PC-9 (cell line): Measurements from ENCODE around the gene PAGE3. TPM values are rescaled to one million over a fixed set of nuclear protein-coding genes. Genes with fewer than 3 reads are reported as not detected.

Experiments used
- BruUV-seq: library from RNA; stranded (reverse); fragments of 400-500 nt; replicated peaks from 2 replicates; lab custom pipeline; 2021; lab: Mats Ljungman, UMichigan
- CTCF ChIA-PET: fragments of 300-600 bp; sonication (Branson Sonifier 250); formaldehyde crosslinking; loops from one replicate; lab custom pipeline; 2022; ENCODE audit warnings: antibody characterized with exemption; lab: Charles Lee
- POLR2A ChIA-PET: fragments of 300-600 bp; sonication (Branson Sonifier 250); formaldehyde crosslinking; loops from one replicate; lab custom pipeline; 2022; ENCODE audit warnings: antibody characterized with exemption; ENCODE audit not compliant: unreplicated experiment; lab: Charles Lee
- DNase-seq, 2 experiments: peaks; one replicate each; pipeline versions ENCODE4 v3.0.0 to v3.0.0-alpha.2; 2015 to 2022; ENCODE audit warnings: mixed read lengths in 1 of 2
- H2AFZ ChIP-seq: fragments of 200-600 bp; sonication (generic); 2 replicates; pipeline ENCODE4 v1.8.1; 2017; ENCODE audit warnings: antibody characterized with exemption
- H3F3A ChIP-seq: fragments of 200-600 bp; sonication (generic); 2 replicates; pipeline ENCODE4 v1.8.1; 2017; ENCODE audit warnings: antibody characterized with exemption, mild to moderate bottlenecking, low read depth; ENCODE audit not compliant: insufficient read depth
- H3K27ac ChIP-seq: fragments of 200-600 bp; sonication (generic); 2 replicates; pipeline ENCODE4 v1.6.1; 2016; ENCODE audit warnings: mixed run types
- H3K27me3 ChIP-seq: fragments of 200-600 bp; sonication (generic); 2 replicates; pipeline ENCODE4 v1.6.1; 2016; ENCODE audit warnings: low read depth, mixed run types; ENCODE audit not compliant: insufficient read depth
- H3K36me3 ChIP-seq: fragments of 200-600 bp; sonication (generic); 2 replicates; pipeline ENCODE4 v1.6.1; 2016; ENCODE audit warnings: low read depth, mixed run types
- H3K4me1 ChIP-seq: fragments of 200-600 bp; sonication (generic); replicated peaks from 2 replicates; pipeline ENCODE4 v1.6.1; 2016; ENCODE audit warnings: mixed run types; ENCODE audit not compliant: insufficient read depth
- H3K4me2 ChIP-seq: fragments of 200-600 bp; sonication (generic); 2 replicates; pipeline ENCODE4 v1.6.1; 2017; ENCODE audit warnings: mixed run types
- H3K4me3 ChIP-seq: fragments of 200-600 bp; sonication (generic); 2 replicates; pipeline ENCODE4 v1.6.1; 2016; ENCODE audit warnings: mixed run types
- H3K79me2 ChIP-seq: fragments of 200-600 bp; sonication (generic); 2 replicates; pipeline ENCODE4 v1.6.1; 2017; ENCODE audit warnings: low read depth, mixed run types
- H3K9me2 ChIP-seq: fragments of 200-600 bp; sonication (generic); 2 replicates; pipeline ENCODE4 v1.8.1; 2017; ENCODE audit warnings: mild to moderate bottlenecking; ENCODE audit not compliant: insufficient read depth
- H3K9me3 ChIP-seq: fragments of 200-600 bp; sonication (generic); 2 replicates; pipeline ENCODE4 v1.8.1; 2016; ENCODE audit warnings: low read depth; ENCODE audit not compliant: insufficient read depth
- H4K20me1 ChIP-seq: fragments of 200-600 bp; sonication (generic); 2 replicates; pipeline ENCODE4 v1.8.1; 2017; ENCODE audit not compliant: insufficient read depth
- EZH2 ChIP-seq: fragments of 200-600 bp; sonication (generic); IDR thresholded peaks from 2 replicates; pipeline ENCODE4 v1.8.0; 2017; ENCODE audit warnings: antibody characterized with exemption, low read depth
- intact Hi-C: fragments of 100-400 bp; cut with micrococcal nuclease; formaldehyde crosslinking; loops from one replicate; pipeline ENCODE4 v1.10.0; 2022; ENCODE audit not compliant: unreplicated experiment
- total RNA-seq: library from RNA; stranded (reverse); gene quantifications from 2 replicates; pipeline ENCODE4 v1.2.3, GENCODE V29; 2021
- TF ChIP-seq, protein P1 (sequence below): fragments of 200-600 bp; sonication (generic); conservative IDR thresholded peaks from 2 replicates; pipeline ENCODE4 v1.6.1; 2017; ENCODE audit warnings: mixed run types, antibody characterized with exemption, mild to moderate bottlenecking, moderate library complexity

Gene PAGE3
- total RNA-seq, 1 experiment from 2014 or later = not detected

DNA sequence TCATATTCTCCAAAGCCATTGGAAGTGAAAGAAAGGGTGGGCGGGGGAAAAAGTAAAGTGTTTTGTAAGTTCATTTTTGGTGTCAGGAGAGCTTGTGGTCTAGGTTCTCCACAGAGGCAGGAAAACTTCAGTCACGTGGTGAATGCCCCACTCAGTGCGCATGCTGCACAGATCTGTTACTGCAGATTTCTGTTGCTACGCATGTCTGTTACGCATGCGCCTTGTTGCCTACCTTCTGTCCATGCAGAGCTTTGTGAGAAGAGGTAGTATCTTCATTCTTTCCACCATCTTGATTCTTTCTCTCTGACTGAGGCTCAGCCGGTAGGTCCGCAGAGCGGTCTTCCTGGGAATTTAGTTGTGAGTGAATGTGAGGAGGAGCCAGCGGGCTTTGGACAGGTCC lies 15.1 kb upstream of the PAGE3 start:
- H3K79me2 ChIP-seq = no peaks in the 10 kb centered on the region
- H3K4me1 ChIP-seq = no peaks in the 10 kb centered on the region
- H3K27me3 ChIP-seq = no peaks in the 10 kb centered on the region
- no peaks in the 10 kb centered on the region for H3K9me2 ChIP-seq
- no peak overlapping the region for H3K4me2 ChIP-seq
- no peaks in the 10 kb centered on the region for H3K9me3 ChIP-seq
- no peaks in the 10 kb centered on the region for H4K20me1 ChIP-seq
- no peaks in the 10 kb centered on the region for H3K36me3 ChIP-seq
- intact Hi-C loops = no loop called here
- no peaks in the 10 kb centered on the region for H3F3A ChIP-seq
- no TSS peak for BruUV-seq
- no peak overlapping the region for H3K27ac ChIP-seq
- no peak overlapping the region for H2AFZ ChIP-seq
- POLR2A ChIA-PET = no interaction called here
- no peak for TF ChIP-seq EZH2
- TF ChIP-seq, protein P1, sequence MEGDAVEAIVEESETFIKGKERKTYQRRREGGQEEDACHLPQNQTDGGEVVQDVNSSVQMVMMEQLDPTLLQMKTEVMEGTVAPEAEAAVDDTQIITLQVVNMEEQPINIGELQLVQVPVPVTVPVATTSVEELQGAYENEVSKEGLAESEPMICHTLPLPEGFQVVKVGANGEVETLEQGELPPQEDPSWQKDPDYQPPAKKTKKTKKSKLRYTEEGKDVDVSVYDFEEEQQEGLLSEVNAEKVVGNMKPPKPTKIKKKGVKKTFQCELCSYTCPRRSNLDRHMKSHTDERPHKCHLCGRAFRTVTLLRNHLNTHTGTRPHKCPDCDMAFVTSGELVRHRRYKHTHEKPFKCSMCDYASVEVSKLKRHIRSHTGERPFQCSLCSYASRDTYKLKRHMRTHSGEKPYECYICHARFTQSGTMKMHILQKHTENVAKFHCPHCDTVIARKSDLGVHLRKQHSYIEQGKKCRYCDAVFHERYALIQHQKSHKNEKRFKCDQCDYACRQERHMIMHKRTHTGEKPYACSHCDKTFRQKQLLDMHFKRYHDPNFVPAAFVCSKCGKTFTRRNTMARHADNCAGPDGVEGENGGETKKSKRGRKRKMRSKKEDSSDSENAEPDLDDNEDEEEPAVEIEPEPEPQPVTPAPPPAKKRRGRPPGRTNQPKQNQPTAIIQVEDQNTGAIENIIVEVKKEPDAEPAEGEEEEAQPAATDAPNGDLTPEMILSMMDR = no peak
- CTCF ChIA-PET = no interaction called here
- H3K4me3 ChIP-seq = no peak overlapping the region
- no peak for DNase-seq

DNA sequence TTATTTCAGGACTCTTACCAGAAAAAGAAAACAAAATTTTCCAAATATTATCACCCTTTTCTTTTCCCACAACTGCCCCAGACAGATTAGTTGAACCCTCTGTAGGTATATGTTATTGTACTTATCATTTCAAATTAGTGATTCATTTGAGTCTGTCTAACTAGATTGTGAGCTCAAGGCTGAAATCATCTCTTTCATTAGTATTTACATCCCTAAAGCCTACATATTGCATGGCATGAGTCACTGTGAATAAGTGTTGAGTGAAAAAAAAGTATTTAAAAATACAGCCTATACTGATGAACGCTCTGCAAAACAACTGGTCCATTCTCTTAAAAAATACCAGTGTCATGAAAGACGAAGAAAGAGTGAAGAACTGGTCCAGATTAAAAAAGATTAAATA lies 3.9 kb downstream of the PAGE3 start:
- POLR2A ChIA-PET = no interaction called here
- H3K4me1 ChIP-seq = no peaks in the 10 kb centered on the region
- no peaks in the 10 kb centered on the region for H3K36me3 ChIP-seq
- TF ChIP-seq, protein P1 = no peak
- TF ChIP-seq EZH2 = no peak
- H3K9me3 ChIP-seq = no peaks in the 10 kb centered on the region
- no peak overlapping the region for H3K27ac ChIP-seq
- DNase-seq = no peak
- H3K27me3 ChIP-seq = no peaks in the 10 kb centered on the region
- no peaks in the 10 kb centered on the region for H3K9me2 ChIP-seq
- H2AFZ ChIP-seq = no peak overlapping the region
- H3K79me2 ChIP-seq = no peaks in the 10 kb centered on the region
- no peak overlapping the region for H3K4me3 ChIP-seq
- CTCF ChIA-PET = no interaction called here
- H3F3A ChIP-seq = no peaks in the 10 kb centered on the region
- BruUV-seq = no TSS peak
- intact Hi-C loops = no loop called here
- no peak overlapping the region for H3K4me2 ChIP-seq
- no peaks in the 10 kb centered on the region for H4K20me1 ChIP-seq

DNA sequence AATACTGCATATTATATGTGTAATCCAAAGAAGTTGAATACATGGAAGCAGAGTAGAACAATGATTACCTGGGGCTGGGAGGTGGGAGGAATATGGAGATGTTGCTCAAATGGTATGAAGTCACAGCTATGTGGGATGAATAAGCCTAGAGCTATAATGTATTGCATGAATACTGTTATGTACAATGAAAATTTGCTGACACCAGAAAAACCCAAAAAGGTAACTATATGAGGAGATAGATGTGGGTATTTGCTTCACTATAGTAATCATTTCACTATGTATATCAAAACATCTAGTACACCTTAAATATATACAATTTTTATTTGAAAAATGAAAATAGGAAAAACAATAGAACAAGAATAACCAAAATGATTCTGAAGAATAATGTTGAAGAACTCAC lies 11.2 kb downstream of the PAGE3 start:
- DNase-seq = no peak
- H3K9me3 ChIP-seq = no peaks in the 10 kb centered on the region
- H3K4me3 ChIP-seq = no peak overlapping the region
- no peak overlapping the region for H3K27ac ChIP-seq
- no peak overlapping the region for H2AFZ ChIP-seq
- H3K27me3 ChIP-seq = no peaks in the 10 kb centered on the region
- ChIA-PET CTCF (no interaction called here), POLR2A (no interaction called here)
- H3K36me3 ChIP-seq = no peaks in the 10 kb centered on the region
- TF ChIP-seq, protein P1 = no peak
- no peak for TF ChIP-seq EZH2
- H4K20me1 ChIP-seq = no peaks in the 10 kb centered on the region
- intact Hi-C loops = no loop called here
- no peaks in the 10 kb centered on the region for H3K4me1 ChIP-seq
- no peaks in the 10 kb centered on the region for H3K9me2 ChIP-seq
- no peaks in the 10 kb centered on the region for H3F3A ChIP-seq
- no peaks in the 10 kb centered on the region for H3K79me2 ChIP-seq
- BruUV-seq = no TSS peak
- no peak overlapping the region for H3K4me2 ChIP-seq
